Measurements from ENCODE around the gene MKX.

DNA sequence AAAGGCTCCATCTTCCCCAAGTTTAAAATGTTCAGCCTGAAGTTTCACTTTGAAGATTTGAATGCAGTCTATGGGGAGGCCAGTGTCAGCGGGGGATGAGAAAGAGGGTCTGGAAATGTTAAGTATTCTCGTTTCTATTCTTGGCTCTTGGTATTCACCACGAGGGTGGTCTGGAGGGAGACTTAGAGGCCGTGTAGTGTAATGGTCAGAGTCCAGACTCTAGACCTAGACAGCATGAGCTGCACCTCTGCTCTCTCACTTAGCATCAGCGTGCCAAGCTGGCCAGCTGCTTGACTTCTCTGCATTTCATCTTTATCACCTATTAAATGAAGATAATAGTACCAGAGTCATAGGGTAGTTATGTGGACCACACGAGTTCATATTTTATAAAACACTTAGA is 57.9 kb downstream of the MKX start:
- TF ChIP-seq, protein P1, sequence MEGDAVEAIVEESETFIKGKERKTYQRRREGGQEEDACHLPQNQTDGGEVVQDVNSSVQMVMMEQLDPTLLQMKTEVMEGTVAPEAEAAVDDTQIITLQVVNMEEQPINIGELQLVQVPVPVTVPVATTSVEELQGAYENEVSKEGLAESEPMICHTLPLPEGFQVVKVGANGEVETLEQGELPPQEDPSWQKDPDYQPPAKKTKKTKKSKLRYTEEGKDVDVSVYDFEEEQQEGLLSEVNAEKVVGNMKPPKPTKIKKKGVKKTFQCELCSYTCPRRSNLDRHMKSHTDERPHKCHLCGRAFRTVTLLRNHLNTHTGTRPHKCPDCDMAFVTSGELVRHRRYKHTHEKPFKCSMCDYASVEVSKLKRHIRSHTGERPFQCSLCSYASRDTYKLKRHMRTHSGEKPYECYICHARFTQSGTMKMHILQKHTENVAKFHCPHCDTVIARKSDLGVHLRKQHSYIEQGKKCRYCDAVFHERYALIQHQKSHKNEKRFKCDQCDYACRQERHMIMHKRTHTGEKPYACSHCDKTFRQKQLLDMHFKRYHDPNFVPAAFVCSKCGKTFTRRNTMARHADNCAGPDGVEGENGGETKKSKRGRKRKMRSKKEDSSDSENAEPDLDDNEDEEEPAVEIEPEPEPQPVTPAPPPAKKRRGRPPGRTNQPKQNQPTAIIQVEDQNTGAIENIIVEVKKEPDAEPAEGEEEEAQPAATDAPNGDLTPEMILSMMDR (IDR thresholded peaks at IDR 0.05): no peak
- TF ChIP-seq POLR2A (IDR thresholded peaks at IDR 0.05): no peak

Measured in thyroid gland (tissue), 4 donors.